H1 (cell line): ENCODE data around the gene S1PR1. TPM values are rescaled to one million over a fixed set of nuclear protein-coding genes. Genes with fewer than 3 reads are reported as not detected.

ENCODE experiments used
- ATF2 ChIP-seq: IDR thresholded peaks from 2 replicates; pipeline ENCODE4 v1.6.1; 2012; ENCODE audit warnings: low read length, inconsistent platforms
- CBX5 ChIP-seq: fragments of 300-800, 300-1000 bp; sonication (generic); IDR thresholded peaks from 2 replicates; pipeline ENCODE4 v1.7.1; 2016; ENCODE audit warnings: antibody characterized with exemption, low read length, low read depth
- JUND ChIP-seq: IDR thresholded peaks from 2 replicates; pipeline ENCODE4 v1.6.1; 2011; ENCODE audit warnings: mild to moderate bottlenecking, improper control_type of control experiment, low read length
- NANOG ChIP-seq: IDR thresholded peaks from 2 replicates; pipeline ENCODE4 v1.6.1; 2011; ENCODE audit warnings: low read length, low read depth, mild to moderate bottlenecking, inconsistent platforms; ENCODE audit not compliant: insufficient read depth, poor library complexity, severe bottlenecking
- POU5F1 ChIP-seq: IDR thresholded peaks from 2 replicates; pipeline ENCODE4 v1.6.1; 2011; ENCODE audit warnings: low read depth, mild to moderate bottlenecking, low read length, moderate library complexity
- SRF ChIP-seq: IDR thresholded peaks from 2 replicates; pipeline ENCODE4 v1.6.1; 2011; ENCODE audit warnings: mild to moderate bottlenecking, low read depth, low read length, moderate library complexity
- TAF7 ChIP-seq: optimal IDR thresholded peaks from 2 replicates; pipeline ENCODE3; 2011; ENCODE audit warnings: low read depth, mild to moderate bottlenecking, inconsistent platforms, low read length, moderate library complexity, borderline replicate concordance
- USF2 ChIP-seq: IDR thresholded peaks from 2 replicates; pipeline ENCODE4 v1.6.1; 2011; ENCODE audit warnings: low read length, improper control_type of control experiment
- polyA plus RNA-seq, 7 experiments: library from polyadenylated mRNA; depleted of rRNA in 3 of 7; stranded (reverse) in 5 of 7; unstranded in 2 of 7; fragments of >200 nt in 5 of 7; fragments of 200-250 nt in 2 of 7; gene quantifications; 1 replicate in 5 of 7; 2 replicates in 1 of 7; 4 replicates in 1 of 7; pipeline versions ENCODE4 v1.2.1 to v1.2.3, GENCODE V29; 2011 to 2013; ENCODE audit warnings: missing spikeins in 2 of 7, mixed read lengths in 2 of 7
- total RNA-seq: library from RNA; stranded (reverse); fragmentation: NEBNext Ultra II Directional; extraction: Animal tissue kit (Norgen Biotek cat#: 25700); gene quantifications from 2 replicates; pipeline ENCODE4 v1.2.1, GENCODE V29; 2021

The S1PR1 gene
- total and polyA plus RNA-seq, 2 of the 8 experiments (the other 6 are each of a cell fraction or from before 2014, with no cell fraction given): 3.5 to 5.5 TPM

GRCh38 chr1:101221945-101222429, 14.8 kb upstream of the S1PR1 start (continued):
- TF ChIP-seq ATF2 (no peak), NANOG (no peak), JUND (no peak), POU5F1 (no peak), CBX5 (no peak), SRF (no peak), TAF7 (no peak), USF2 (no peak)
